Rectal smooth muscle tissue (tissue), 1 donor: ENCODE measurements around the gene PTK7.
"Not testable (repeated sequence)": the region's sequence is repeated elsewhere in the genome, so short reads cannot be mapped to it uniquely, and the experiment has no call there.

Source experiments
- H3K27ac ChIP-seq: one replicate; pipeline ENCODE4 v1.7.0; 2013; ENCODE audit warnings: low read depth, low read length, inconsistent platforms
- H3K27me3 ChIP-seq: one replicate; pipeline ENCODE4 v1.7.0; 2013; ENCODE audit warnings: low read length; ENCODE audit not compliant: control insufficient read depth, insufficient read depth
- H3K36me3 ChIP-seq: one replicate; pipeline ENCODE4 v1.7.0; 2013; ENCODE audit warnings: low read length; ENCODE audit not compliant: control insufficient read depth, insufficient read depth
- H3K4me1 ChIP-seq: one replicate; pipeline ENCODE4 v1.7.0; 2013; ENCODE audit warnings: low read length; ENCODE audit not compliant: control insufficient read depth, insufficient read depth
- H3K4me3 ChIP-seq: one replicate; pipeline ENCODE4 v1.7.0; 2013; ENCODE audit warnings: low read length
- H3K9ac ChIP-seq: one replicate; pipeline ENCODE4 v1.7.0; 2013; ENCODE audit warnings: low read length

The PTK7 gene

DNA sequence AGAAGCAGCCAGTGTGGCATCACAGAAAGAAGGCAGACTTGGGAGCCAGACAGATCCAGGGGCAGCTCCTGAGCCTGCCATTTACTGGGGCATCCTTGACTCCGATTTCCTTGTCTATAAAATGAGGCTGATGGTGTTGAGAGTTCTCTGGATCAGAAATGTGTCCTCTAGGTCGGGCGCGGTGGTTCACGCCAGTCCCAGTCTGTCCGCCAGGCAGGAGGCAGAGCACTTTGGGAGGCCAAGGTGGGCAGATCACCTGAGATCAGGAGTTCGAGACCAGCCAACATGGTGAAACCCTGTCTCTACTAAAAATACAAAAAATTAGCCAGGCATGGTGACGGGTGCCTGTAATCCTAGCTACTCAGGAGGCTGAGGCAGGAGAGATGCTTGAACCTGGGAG, 41.4 kb downstream of the PTK7 start:
- H3K4me1 ChIP-seq, H3K27me3 ChIP-seq, H3K27ac ChIP-seq, H3K9ac ChIP-seq, H3K4me3 ChIP-seq, H3K36me3 ChIP-seq: not testable (repeated sequence)

DNA sequence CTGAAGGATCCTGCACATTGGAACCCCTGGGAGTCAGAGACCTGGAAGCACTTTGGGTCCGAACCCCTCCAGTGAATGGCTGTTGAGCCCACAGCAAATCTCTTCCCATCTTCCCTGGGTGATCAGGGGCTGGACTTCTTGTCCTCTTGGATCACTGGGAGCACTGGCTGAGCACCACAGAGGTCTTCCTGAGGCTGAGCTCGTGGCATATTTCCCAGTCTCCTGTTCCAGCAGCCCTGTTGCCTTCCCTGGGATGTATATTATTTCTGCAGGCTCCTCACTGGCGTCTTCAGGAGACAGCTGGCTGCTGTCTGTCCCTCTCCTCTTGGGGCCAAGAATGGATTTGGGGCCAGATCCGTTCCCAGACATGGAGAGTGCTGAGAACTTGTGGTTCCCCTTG, 43.4 kb downstream of the PTK7 start:
- Histone ChIP-seq H3K4me1 (no peaks in the 10 kb centered on the region), H3K4me3 (no peak overlapping the region), H3K36me3 (no peaks in the 10 kb centered on the region), H3K27me3 (no peaks in the 10 kb centered on the region), H3K9ac (no peak overlapping the region), H3K27ac (no peak overlapping the region)

DNA sequence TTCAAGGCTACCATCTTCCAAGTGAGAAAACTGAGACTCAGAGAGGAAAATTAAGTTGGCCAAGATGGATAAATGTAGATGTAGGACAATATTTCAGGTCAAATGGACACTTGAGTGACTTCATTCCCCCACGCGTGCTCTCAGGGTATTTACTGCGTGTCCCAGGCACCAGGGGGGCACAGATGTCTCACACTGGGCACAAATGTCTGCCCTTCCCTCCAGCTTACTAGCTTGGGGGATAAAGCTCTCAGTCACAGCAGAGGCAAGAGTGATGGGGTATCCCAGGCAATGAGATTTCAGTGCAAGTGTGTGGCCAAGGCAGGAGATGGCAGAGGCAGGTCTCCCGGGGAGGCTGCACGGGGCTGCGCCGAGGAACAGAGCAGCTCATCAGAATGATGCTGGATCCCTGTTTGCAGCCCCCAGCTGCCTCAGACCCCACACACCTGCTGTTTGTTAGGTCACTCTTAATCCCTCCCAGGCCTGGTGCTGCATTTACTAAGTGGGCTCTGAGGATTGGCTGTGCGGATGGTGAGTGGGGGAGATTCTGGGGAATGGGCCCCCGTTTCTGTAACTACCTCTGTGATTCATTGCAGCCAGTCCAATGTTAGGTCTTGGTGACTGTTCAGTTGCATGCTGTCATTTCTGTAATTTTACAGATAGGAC, 44.1 kb downstream of the PTK7 start:
- no peaks in the 10 kb centered on the region for H3K27me3 ChIP-seq
- no peak overlapping the region for H3K9ac ChIP-seq
- H3K36me3 ChIP-seq = no peaks in the 10 kb centered on the region
- H3K4me3 ChIP-seq = no peak overlapping the region
- H3K27ac ChIP-seq = no peak overlapping the region
- H3K4me1 ChIP-seq = no peaks in the 10 kb centered on the region

DNA sequence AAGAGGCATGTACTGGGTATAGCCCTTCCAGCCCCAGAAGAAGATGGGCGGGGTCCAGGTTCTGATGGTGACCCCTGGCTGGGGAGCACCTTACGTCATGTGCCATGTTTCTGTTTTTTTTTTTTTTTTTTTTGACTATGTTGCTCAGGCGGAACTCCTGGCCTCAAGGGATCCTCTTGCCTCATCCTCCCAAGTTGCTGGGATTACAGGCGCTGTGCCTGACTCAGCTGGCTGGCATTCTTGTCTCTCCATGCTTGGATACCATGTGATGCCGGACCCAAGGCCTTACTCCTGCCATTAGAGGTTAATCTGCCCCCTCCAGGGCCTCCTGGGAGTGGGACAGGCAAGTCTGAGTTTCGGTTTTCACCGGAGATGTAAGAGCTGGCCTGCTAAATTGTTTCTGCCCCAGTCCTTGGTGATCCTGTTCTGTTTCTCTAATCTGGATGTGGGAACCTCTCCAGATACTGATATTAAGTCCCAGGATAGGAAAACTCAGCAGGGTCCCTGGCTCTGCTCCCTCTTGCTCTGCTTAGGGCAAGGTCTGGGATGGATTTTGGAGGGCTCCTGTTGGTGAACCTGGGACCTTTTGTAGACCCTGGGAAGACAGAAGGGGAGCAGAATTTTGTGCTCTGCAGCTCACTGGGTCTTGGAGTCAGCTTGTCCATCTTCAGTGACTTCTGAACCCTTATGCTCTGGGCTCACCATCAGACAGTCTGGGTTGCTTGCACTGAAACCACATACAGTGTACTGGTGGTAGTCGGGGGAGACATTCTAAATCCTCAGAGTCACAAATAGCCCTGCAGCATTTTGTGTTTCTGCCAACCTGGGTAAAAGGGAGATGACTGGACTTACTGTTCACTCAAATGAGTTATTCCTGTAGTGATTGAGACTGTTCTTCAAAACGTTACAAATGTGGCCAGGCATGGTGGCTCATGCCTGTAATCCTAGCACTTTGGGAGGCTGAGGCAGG, 45.1 kb downstream of the PTK7 start:
- H3K9ac ChIP-seq = no peak overlapping the region
- H3K4me1 ChIP-seq = no peaks in the 10 kb centered on the region
- no peaks in the 10 kb centered on the region for H3K36me3 ChIP-seq
- no peaks in the 10 kb centered on the region for H3K27me3 ChIP-seq
- no peak overlapping the region for H3K27ac ChIP-seq
- no peak overlapping the region for H3K4me3 ChIP-seq

DNA sequence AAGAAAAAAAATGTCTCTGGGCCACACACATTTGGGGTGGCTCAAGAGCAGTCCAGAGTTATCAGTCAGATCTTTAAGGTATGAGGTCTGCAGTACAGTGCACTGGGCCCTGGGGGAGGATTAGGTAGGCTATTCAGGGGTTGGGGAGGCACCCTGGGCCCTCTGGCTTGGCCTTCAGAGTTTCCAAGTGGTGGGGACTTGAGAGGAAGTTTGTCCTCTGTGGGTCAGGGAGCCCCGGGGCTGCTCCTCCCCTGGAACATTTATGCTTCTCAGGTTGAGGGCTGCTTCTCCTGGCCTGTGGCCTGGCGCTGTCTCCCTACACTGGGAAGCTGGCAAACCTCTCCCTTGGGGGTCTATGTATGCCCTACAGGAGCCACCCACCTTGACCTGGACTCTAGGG, 46.0 kb downstream of the PTK7 start:
- Histone ChIP-seq H3K9ac (no peak overlapping the region), H3K4me3 (no peak overlapping the region), H3K4me1 (no peaks in the 10 kb centered on the region), H3K27ac (no peak overlapping the region), H3K36me3 (no peaks in the 10 kb centered on the region), H3K27me3 (no peaks in the 10 kb centered on the region)

DNA sequence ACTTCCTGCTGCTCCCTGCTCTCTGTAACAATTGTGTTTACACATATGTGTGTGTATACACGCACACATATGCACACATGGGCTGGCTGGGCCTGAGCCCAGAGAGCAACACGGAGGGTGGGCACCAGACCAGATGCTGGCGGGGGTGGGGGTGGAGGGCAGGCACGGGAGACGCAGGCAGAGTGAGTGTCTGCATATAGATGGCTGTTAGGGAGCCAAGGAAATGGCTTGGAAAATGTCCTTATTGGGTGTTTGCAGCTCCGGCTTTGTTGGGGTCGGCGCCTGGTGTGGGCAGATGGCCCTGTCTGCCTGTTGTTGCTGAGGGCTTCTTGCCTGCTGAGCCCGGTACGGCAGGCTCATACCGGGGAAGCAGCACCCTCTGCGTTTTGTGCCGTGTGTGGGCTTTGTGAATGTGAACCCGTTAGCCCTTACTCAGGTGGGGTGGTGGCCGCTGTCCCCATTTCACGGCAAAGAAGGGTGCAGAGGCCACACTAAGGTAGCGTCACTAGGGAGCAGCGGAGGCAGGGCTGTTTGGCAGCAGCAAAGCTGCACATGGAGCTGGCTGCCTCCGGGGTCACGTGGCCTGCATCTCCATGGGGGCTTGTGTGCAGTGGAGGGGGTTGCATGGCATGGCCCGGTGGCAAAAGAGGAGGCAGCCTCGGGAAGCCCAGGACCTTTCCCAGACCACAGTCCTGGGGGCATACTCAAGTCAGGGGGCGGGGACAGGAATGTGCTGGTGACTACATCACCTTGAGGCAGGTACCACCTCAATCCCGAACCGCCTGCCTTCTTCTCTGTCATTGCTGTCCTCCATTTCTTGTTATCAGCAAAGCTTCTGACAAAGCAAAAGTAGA, 47.6 kb downstream of the PTK7 start:
- H3K27ac ChIP-seq = no peak overlapping the region
- H3K36me3 ChIP-seq = no peaks in the 10 kb centered on the region
- no peaks in the 10 kb centered on the region for H3K27me3 ChIP-seq
- H3K4me1 ChIP-seq = no peaks in the 10 kb centered on the region
- H3K9ac ChIP-seq = no peak overlapping the region
- H3K4me3 ChIP-seq = no peak overlapping the region

DNA sequence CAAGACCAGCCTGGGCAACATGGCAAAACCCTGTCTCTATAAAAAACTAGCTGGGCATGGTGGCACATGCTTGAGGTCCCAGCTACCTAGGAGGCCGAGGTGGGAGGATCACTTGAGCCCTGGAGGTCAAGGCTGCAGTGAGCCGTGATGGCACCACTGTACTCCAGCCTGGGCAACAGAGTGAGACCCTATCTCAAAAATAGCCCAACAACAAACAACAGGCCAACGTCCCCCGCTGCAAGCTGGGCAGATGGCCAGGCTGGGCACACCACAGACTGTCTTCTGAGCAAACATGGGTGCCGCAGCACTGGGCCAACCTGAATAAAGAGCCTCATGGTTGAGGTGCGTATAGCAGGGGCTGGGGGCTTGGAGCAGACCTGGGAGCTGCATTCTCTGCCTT, 48.4 kb downstream of the PTK7 start:
- no peak overlapping the region for H3K27ac ChIP-seq

DNA sequence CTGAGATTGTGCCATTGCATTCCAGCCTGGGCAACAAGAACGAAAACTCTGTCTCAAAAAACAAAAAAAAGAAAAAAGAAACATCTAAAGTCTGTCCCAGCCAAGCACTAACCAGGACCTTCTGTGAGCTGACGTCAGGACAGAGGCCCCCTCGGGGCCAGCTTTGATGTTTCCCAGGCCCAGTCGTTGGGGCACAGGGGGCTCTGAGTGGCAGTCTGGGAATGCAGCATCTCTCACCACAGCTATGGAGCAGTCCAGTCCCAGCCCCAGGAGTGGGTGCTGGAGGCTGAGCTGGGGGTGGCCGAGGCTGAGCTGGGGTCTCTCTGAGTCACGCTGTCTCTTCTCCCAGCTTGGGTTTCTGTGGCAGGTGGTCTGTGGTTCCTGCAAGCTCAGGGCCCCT, 49.0 kb downstream of the PTK7 start:
- Histone ChIP-seq H3K36me3 (no peaks in the 10 kb centered on the region), H3K27ac (no peak overlapping the region), H3K9ac (no peak overlapping the region), H3K27me3 (no peaks in the 10 kb centered on the region), H3K4me3 (no peak overlapping the region), H3K4me1 (no peaks in the 10 kb centered on the region)

More for the DNA sequence above, 48.4 kb downstream of the PTK7 start:
- no peaks in the 10 kb centered on the region for H3K27me3 ChIP-seq
- no peak overlapping the region for H3K9ac ChIP-seq
- no peaks in the 10 kb centered on the region for H3K36me3 ChIP-seq
- no peaks in the 10 kb centered on the region for H3K4me1 ChIP-seq
- H3K4me3 ChIP-seq = no peak overlapping the region

DNA sequence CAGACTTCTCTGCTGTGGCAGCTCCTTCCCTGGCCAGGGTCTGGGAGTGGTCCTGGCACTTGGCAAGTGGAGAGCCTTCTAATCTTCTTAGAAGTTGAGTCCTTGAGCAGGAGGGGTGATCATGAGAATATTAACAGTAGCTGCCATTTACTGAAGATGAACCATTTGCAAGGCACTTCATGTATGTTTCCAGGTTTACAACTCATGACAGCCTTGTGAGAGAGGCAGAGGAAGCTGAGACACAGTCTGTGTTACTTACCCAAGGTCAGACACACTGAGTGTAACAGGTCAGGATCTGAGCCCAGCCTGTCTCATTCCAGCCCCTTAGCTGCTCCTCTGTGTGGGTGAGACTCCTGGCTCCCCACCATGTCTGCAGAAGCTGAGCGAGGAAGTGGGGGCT, 49.4 kb downstream of the PTK7 start:
- no peaks in the 10 kb centered on the region for H3K4me1 ChIP-seq
- no peaks in the 10 kb centered on the region for H3K36me3 ChIP-seq
- H3K27ac ChIP-seq = no peak overlapping the region

DNA sequence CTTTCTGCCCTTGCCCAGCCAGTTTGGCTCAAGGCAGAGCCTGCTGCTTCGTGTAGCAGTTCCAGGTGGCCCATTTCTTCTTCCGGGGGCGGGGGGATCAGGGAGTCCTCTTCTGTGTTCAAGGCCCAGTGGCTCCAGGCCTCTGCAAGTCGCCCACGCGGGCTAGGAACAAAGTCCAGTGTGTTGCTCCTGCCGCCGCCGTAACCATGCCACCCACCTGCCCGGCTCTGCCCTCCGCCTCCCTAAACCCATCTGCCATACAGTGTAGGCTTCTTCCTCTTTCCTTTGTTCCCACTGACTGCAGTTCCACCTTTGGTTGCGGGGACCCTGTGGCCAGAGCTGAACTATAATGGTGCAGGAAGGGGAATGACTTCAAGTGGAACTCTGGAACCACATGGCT, 51.1 kb downstream of the PTK7 start:
- H3K27ac ChIP-seq = no peak overlapping the region
- H3K4me3 ChIP-seq = no peak overlapping the region
- no peaks in the 10 kb centered on the region for H3K36me3 ChIP-seq
- H3K4me1 ChIP-seq = no peaks in the 10 kb centered on the region
- no peak overlapping the region for H3K9ac ChIP-seq
- H3K27me3 ChIP-seq = no peaks in the 10 kb centered on the region

More for the DNA sequence above, 49.4 kb downstream of the PTK7 start:
- Histone ChIP-seq H3K4me3 (no peak overlapping the region), H3K9ac (no peak overlapping the region), H3K27me3 (no peaks in the 10 kb centered on the region)

DNA sequence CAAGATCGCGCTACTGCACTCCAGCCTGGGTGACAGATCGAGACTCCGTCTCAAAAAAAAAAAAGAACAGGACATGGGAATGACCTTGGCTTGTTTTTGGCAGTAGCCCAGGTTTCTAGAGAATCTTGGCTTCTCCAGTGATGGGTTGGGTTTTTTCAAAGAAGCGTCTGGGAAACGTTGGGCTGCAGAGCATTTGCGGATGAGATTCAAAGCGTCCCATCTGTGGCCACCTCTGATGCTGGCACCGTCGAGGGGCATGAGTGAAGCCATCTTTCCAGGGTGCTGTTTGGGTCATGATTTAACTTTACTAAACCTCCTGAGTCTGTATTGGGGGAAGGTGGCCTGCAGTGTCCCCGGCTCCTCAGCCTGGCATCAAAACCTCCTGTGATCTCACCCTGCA, 51.8 kb downstream of the PTK7 start:
- no peaks in the 10 kb centered on the region for H3K4me1 ChIP-seq
- H3K27me3 ChIP-seq = no peaks in the 10 kb centered on the region
- H3K27ac ChIP-seq = no peak overlapping the region
- no peak overlapping the region for H3K4me3 ChIP-seq
- H3K36me3 ChIP-seq = no peaks in the 10 kb centered on the region
- H3K9ac ChIP-seq = no peak overlapping the region

DNA sequence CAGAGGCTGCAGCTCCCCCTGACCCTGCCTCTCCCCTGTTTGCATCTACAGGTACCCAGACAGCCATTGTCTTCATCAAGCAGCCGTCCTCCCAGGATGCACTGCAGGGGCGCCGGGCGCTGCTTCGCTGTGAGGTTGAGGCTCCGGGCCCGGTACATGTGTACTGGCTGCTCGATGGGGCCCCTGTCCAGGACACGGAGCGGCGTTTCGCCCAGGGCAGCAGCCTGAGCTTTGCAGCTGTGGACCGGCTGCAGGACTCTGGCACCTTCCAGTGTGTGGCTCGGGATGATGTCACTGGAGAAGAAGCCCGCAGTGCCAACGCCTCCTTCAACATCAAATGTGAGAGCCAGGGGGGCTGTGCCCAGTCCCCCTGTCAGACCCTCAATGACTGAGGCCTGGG, 52.8 kb downstream of the PTK7 start:
- Histone ChIP-seq H3K36me3 (no peaks in the 10 kb centered on the region), H3K9ac (no peak overlapping the region), H3K27ac (no peak overlapping the region), H3K27me3 (no peaks in the 10 kb centered on the region), H3K4me1 (no peaks in the 10 kb centered on the region), H3K4me3 (no peak overlapping the region)
